DMS53 treated with DMSO at 0.1 percent for 48 hours (cell line): ENCODE data around the gene OR4S1.
"Not testable (repeated sequence)": the region's sequence is repeated elsewhere in the genome, so short reads cannot be mapped to it uniquely, and the experiment has no call there.

Experiments used
- DNase-seq: peaks from one replicate; lab custom pipeline; 2025; ENCODE audit not compliant: unreplicated experiment; lab: John Stamatoyannopoulos, UW

The OR4S1 gene, protein sequence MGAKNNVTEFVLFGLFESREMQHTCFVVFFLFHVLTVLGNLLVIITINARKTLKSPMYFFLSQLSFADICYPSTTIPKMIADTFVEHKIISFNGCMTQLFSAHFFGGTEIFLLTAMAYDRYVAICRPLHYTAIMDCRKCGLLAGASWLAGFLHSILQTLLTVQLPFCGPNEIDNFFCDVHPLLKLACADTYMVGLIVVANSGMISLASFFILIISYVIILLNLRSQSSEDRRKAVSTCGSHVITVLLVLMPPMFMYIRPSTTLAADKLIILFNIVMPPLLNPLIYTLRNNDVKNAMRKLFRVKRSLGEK

DNA sequence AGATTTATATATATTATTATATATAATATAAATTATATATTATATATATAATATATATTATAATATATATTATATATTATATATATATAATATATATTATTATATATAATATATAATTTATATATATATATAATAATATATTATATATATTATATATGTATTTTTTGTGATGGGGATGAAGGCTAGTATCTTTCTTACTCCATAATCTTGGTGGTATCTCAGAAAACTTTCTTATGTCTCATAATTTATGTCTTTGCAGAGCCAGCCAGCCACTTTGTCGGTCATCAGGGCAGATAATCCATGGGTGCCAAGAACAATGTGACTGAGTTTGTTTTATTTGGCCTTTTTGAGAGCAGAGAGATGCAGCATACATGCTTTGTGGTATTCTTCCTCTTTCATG is at the start of gene OR4S1:
OR4S1 (plus strand) TSS at position 301 of the 400 bp plus-strand sequence; CDS start at position 301, 0 bp downstream.
- DNase-seq: no peak

DNA sequence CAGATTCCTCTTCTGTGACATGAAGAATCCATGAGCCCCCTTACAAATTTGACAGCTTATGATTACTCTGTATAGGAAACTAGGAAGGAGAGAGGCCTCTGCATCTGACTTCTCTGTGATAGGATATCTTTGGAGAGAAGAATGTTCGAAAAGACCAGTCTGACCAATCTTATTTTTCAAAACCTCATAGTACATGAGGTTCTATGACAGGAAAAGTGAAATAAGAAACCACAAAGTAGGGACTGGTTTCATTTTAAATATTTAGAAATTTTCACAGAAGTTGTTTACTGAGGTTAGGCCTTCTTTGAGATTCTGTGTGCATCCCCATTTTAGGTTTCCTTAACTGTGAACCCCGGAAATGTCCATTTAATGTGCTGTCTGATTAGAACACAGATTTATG is 44.4 kb upstream of the OR4S1 start:
- DNase-seq: no peak

DNA sequence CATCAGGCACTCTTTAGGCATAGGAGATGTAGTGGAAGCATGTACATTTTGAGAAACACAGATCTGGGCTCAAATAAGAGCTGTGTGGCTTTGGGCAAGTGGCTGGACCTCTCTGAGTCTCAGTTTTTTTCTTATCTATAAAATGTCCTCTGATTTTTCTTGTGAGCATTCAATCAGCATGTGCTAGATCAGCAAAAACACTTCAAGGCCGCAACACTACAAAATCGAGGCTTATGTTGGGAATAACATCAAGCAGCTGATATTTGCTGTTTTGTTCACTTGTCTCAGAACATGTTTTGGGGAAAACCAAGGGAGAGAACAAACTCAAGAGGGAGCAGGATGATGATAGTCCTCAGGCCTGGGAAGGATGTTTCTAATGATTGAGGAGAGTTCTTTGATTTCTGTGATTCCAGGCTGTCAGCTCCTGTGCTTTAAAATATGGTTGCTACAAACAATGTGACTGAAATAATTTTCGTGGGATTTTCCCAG is 42.6 kb upstream of the OR4S1 start, which contains the start of gene OR4X1:
OR4X1 (plus strand) TSS at position 439 of the 489 bp plus-strand sequence; CDS start at position 439, 0 bp downstream.
- DNase-seq: no peak

DNA sequence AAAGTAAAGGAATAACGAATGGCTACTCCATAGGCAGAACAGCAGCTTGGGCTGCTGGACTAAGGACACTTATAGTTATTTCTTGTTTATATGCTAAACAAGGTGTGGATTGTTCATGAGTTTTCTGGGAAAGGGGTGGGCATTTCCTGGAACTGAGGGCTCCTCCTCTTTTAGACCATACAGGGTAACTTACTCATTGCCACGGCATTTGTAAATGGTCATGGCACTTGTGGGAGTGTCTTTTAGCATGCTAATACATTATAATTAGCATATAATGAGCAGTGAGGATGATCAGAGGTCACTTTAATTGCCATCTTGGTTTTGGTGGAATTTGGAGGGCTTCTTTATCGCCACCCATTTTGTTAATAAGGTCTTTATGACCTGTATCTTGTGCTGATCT is 35.4 kb upstream of the OR4S1 start:
- no peak for DNase-seq

DNA sequence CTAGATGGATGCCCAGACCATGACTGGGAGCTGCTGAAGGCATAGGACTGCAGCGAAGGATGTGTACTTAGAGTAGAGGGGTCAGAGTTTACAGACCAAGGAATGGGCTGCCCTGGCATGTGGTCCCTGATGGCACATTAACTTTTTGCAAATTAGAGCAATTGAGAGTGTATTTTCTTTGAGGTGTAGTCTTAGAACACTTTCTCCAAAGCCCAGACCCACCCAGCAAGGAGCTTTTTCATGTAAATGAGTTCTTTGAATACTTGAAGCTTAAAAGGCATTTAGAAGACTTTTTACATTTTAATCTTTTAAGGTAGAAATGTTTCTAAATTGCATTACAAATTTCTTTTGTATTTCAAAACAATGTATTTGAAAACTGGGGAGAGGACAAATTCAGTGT is 33.4 kb upstream of the OR4S1 start:
- no peak for DNase-seq

DNA sequence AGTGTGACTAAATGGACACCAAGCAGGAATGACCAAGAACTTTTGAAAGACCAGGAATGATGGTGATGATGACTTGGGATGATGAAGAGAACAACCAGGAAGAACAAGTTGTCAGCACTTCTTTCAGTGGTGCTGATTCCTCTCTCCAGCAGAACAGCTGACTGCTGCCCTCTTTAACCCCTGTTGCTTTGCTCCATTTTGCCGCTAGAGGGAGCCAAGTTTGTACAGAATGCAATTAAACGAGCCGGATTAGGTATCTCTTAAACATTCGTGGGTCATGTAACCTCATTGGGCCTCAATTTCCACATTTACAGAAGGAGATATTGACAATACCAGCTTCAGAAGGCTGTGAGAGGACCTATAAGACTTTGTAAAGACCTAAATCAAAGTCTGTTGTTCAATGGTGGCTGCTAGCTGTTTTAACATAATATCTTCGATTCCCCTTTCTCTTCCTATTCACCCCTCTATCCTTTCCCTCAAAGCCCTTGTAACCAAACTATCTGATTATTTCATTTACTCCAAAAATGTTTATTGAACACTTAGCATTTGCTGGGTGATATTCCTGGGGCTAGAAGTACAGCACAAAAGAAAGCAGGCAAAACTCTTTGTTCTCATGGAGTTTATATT is 1.9 kb downstream of the OR4S1 start:
- peak; percentile 11 for DNase-seq

DNA sequence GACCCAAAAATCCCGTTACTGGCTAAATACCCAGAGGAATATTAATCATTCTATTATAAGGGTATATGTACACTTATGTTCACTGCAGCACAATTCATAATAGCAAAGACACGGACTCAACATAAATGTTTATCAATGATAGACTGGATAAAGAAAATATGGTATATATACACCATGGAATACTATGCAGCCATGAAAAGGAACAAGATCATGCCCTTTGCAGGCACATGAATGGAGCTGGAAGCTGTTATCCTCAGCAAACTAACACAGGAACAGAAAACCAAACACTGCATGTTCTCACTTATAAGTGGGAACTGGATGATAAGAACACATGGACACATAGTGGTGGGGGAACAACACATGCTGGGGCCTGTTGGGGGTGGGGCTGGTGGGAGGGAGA is 7.6 kb downstream of the OR4S1 start:
- DNase-seq: not testable (repeated sequence)

DNA sequence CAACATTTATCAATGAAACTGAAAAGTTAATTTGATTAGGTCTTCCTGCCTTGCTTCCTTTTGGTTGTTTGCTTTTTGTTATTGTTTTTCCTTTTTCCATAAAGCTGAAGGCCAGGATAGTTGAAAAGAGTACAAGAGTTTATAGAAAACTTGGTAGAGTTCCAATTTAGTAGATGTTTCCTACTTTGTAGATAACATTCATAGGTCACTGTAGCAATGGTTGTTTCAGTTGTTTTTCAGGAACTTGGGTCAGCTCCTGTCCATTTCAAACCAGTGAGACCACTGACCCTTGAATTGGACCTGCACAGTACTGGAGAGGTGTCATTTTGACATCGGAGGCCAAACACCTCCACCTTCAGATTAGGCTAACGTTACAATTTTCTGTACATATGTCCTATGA is 13.8 kb downstream of the OR4S1 start:
- DNase-seq: not testable (repeated sequence)

DNA sequence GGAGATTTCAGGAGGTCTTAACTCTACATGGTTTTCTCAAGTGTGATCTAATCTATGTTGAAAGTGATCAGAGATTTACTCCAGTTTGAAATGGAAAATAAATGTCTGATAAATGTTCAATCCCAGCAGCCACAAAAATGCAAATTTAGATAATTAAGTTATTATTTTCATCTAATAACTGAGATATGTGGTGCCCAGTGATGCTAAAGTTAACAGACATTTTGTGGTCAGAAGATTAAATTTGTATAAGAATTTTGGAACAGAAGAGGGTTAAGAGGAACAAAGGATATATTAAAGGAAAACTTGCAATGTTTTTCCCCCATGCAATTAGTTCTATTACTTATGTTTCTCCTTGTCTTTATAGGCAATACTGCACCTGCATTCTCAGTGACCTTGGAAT is 18.6 kb downstream of the OR4S1 start, which contains the start of gene OR4C3:
OR4C3 (plus strand) TSS at position 301 of the 400 bp plus-strand sequence. CDS start 102 bp downstream, outside the sequence.
- not testable (repeated sequence) for DNase-seq

DNA sequence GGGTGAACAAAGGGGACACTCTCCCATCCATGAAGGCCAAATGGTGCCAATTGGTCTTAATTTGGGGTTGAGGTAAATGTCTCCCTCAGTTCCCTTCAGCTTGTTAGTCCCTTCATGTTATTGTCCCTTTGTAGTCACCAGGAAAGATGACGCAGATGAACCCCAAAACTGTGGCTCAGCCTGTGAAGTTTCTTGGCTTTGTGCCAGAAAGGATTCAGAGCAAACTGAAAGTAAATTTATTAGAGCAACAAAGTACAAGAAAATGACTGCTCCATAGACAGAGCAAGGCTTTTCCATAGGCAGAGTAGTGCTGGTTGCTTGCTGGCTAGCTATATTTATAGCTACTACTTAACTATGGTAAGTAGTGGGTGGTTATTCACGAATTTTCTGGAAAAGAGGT is 35.4 kb downstream of the OR4S1 start:
- no peak for DNase-seq

DNA sequence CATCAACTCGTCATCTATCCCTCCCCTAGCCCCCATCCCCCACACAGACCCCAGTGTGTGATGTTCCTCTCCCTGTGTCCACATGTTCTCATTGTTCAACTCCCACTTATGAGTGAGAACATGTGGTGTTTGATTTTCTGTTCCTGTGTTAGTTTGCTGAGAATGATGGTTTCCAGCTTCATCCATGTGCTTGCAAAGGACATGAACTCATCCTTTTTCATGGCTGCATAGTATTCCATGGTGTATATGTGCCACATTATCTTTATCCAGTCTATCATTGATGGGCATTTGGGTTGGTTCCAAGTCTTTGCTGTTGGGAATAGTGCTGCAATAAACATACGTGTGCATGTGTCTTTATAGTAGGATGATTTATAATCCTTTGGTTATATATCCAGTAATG is 36.5 kb downstream of the OR4S1 start:
- not testable (repeated sequence) for DNase-seq

DNA sequence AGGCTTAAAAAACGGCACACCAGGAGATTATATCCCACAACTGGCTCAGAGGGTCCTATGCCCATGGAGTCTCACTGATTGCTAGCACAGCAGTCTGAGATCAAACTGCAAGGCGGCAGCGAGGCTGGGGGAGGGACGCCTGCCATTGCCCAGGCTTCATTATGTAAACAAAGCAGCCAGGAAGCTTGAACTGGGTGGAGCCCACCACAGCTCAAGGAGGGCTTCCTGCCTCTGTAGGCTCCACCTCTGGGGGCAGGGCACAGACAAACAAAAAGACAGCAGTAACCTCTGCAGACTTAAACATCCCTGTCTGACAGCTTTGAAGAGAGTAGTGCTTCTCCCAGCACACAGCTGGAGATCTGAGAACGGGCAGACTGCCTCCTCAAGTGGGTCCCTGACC is 40.3 kb downstream of the OR4S1 start:
- DNase-seq: not testable (repeated sequence)

DNA sequence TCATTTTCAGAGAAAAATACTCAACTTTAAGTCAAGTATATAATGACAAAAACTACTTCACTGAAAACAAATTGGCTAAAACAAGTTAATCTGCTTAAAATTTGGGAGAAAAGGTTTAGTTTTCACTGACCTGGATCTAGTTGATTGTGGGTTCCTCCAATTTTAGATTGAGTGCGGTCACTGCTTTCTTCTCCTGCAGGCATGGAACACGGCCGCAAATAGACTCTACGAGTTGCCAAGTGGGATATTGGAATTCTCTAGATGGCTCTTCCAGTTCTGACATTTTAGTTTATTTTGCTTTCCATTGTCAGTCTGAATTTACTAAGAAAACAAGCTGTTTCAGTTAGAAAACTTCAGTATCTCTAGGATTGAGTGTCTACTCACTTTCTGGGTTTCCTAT is 48.0 kb downstream of the OR4S1 start:
- DNase-seq: no peak

DNA sequence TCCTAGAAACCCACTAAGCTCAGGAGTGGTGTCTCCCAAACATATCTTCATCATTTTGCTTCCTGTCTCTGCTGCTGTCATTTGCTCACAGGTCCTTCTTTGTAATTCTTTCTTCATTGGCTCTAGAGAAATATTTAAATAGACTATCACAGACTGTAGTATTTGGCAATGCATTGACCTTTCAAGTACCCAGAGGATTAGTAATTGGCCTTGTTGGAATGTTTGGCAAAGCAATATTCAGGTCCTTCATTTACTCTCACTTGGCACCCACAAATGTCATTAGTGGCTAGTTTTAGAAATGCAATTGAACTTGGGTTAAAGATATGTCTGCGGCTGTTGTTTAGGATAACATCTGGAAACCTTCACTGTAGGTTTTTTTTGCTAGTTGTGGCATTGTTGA is 48.7 kb downstream of the OR4S1 start:
- no peak for DNase-seq
